ENCODE measurements around the gene ZCCHC8.
"Not testable (repeated sequence)": the region's sequence is repeated elsewhere in the genome, so short reads cannot be mapped to it uniquely, and the experiment has no call there.

ZCCHC8 gene

DNA sequence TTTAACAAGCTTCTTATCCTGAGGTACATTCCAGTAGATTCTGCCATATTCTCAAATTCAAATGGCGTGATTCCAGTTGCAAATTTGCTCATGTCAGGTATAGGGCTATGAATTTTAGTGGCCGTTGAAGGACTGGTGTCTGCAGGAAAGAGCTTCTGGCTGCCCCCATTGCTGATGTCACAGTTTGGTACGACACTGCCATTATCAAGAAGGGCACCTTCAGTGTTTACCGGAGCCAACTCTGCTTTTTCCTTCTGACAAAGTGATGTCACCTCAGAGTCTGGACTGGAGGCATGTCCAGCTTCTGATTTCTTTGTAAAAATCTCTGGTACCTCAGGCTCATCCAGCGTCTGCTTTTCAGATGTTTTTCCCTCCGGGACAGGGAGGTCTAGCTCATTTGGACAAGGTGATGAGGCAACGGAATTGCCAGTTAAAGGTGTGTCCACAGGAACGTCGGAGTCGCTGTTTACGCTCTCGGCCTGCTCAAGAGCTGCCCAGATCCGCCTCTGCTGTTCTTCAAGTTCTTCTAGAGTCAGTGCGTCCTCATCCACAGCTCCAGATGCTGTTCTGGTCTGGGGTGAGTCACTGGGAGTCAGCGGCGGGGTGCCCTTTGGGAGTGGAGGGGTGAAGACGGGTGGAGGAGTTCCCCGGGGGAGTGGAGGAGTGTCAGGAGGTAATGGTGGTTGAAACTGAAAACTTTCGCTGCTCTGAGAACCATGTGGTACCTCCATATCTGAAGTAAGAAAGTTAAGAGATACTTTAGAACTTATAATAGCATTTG is 27.0 kb downstream of the ZCCHC8 start:
- in situ Hi-C loops (cut with MboI; ENCODE audit: low sequenced_read_pairs) = no loop called here

DNA sequence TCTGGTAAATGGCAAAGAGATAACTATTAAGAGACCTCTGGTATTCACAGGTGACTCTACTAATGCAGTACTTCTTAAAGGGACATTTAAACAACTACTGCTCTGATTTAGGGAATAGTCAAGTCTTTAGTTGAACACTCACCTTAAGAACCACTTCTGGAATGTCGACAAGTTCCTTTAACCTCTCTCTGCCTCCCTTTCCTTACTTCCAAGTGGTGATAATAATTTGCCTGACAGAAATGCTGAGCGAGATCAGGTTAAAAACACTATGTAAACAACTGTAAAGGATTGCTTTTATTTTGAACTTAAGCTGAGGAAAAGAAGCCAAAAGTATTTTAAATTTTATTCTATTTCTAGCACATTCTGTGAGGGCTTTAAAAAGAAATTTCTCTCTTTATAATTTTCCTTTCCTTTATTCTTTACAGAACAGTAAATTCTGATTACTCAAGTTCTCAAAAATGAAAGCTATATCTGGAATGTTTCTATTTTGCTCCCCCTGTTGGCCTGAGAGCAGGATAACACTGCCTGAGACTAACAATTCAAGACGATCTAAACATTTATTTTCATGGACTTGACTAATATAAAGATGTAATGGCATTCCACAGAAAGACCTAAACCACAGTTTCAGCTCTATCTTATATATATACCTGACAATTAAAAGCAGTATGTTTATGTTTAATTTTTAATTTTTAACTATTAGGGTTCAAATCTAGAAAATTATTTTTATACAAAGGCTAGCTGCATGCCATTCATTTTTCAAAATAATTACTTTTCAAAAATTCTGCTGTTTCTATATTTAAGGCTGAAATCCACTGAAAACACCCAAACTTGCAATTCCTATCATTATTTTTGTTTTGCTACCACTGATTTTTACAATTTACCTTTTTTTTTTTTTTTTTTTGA is 29.2 kb downstream of the ZCCHC8 start:
- in situ Hi-C loops (cut with MboI; ENCODE audit: low sequenced_read_pairs) = no loop called here

DNA sequence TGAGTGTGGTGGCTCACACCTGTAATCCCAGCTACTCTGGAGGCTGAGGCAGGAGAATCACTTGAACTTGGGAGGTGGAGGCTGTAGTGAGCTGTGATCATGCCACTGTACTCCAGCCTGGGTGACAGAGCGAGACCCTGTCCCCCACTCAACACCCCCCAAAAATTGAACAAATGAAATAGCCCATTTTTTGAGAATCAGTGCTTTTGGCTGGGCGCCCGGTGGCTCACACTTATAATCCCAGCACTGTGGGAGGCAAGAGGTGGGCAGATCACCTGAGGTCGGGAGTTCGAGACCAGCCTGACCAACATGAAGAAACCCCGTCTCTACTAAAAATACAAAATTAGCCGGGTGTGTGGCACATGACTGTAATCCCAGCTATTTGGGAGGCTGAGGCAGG is 30.2 kb downstream of the ZCCHC8 start:
- in situ Hi-C loops (cut with MboI; ENCODE audit: low sequenced_read_pairs) = not testable (repeated sequence)

DNA sequence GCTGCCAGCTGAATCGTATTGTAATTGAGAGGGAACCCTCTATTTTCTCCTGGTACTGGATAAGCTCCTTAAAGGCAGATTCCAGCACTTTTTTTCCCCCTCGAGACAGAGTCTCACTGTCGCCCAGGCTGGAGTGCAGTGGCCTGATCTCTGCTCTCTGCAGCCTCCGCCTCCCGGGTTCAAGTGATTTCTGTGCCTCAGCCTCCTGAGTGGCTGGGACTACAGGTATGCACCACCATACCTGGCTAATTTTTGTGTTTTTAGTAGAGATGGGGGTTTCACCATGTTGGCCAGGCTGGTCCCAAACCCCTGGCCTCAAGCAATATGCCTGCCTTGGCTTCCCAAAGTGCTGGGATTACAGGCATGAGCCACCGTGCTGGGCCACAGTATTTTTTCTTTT is 30.9 kb downstream of the ZCCHC8 start:
- in situ Hi-C loops (cut with MboI; ENCODE audit: low sequenced_read_pairs) = not testable (repeated sequence)

DNA sequence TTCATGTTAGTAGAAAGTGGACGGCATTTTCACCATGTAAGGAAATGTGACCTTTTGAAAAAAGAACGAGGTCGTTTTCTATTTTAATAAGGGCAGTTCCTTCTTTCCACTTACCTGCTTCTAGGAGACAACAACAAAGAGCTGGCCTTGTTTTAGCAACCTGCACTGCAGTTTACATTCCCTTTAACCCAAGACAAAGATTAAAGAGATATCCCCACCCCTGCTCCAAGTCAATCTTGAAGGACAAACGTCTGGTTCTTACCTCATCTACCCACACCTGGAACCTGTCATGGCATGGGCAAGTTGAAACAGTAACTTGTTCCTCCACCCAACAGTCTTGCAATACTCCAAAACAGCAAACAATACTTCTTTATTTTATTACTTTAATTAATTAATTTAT is 32.7 kb downstream of the ZCCHC8 start:
- in situ Hi-C loops (cut with MboI; ENCODE audit: low sequenced_read_pairs) = no loop called here

DNA sequence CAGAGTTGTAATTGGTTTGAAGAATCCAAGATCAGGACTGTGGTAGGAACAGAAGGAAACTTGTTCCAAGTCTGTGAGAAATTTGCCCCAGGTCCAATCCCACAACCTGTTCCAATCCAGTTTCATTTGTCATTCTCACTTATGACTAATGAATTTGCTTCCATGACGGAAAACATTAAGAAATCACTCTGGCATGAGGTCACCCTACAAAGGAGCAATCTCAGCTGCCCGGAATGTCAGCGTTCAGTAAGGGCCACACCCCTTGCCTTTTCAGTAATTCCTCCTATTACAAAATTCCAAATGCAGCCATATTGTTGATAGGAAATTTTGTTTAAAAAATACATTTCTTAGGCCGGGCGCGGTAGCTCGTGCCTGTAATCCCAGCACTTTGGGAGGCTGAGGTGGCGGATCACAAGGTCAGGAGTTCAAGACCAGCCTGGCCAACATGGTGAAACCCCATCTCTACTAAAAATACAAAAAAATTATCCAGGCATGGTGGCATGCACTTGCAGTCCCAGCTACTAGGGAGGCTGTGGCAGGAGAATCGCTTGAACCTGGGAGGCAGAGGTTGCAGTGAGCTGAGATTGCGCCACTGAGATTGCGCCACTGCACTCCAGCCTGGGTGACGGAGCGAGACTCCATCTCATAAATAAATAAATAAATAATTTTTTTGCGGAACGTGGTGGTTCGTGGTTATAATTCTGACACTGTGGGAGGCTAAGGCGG is 36.3 kb downstream of the ZCCHC8 start:
- in situ Hi-C loops (cut with MboI; ENCODE audit: low sequenced_read_pairs) = not testable (repeated sequence)

DNA sequence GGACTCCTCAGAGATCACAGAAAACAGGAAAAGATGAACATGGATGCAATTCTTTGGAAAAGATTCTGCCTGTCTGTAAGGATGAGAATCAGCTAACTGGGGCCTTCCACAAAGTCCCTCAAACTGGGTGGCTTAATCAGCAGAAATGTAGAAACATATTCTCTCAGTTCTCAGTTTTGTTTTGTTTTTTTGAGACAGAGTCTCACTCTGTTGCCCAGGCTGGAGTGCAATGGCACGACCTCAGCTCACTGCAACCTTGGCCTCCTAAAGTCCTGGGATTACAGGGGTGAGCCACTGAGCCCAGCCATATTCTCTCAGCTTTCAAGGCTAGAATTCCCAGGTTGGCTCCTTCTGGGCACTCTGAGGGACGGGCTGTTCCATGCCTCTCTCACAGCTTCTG is 40.1 kb downstream of the ZCCHC8 start:
- in situ Hi-C loops (cut with MboI; ENCODE audit: low sequenced_read_pairs) = no loop called here

DNA sequence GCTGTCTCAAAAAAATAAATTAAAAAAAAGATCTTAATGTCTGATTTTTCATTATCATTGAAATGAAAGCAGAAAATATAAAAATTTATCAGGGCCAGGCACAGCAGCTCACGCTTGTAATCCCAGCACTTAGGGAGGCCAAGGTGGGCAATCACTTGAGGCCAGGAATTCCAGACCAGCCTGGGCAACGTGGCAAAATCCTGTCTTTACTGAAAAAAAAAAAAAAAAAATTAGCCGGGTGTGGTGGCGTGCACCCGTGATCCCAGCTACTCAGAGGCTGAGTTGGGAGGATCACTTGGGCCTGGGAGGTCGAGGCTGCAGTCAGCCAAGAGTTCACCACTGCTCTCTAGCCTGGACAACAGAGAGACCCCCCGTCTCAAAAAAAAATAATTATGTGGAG is 40.7 kb downstream of the ZCCHC8 start:
- in situ Hi-C loops (cut with MboI; ENCODE audit: low sequenced_read_pairs) = no loop called here

DNA sequence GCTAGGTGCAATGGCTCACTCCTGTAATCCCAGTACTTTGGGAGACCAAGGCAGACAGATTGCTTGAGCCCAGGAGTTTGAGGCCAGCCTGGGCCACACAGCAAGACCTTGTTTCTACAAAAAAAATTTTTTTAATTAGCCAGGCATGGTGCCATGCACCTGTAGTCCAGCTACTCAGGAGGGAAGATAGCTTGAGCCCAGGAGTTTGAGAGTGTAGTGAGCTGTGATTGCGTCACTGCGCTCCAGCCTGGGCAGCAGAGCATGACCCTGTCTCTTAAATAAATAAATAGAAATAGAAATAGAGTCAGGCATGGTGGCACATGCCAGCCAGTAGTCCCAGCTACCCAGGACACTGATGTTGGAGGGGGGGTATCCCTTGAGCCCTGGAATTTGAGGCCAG is 41.5 kb downstream of the ZCCHC8 start:
- in situ Hi-C loops (cut with MboI; ENCODE audit: low sequenced_read_pairs) = no loop called here

DNA sequence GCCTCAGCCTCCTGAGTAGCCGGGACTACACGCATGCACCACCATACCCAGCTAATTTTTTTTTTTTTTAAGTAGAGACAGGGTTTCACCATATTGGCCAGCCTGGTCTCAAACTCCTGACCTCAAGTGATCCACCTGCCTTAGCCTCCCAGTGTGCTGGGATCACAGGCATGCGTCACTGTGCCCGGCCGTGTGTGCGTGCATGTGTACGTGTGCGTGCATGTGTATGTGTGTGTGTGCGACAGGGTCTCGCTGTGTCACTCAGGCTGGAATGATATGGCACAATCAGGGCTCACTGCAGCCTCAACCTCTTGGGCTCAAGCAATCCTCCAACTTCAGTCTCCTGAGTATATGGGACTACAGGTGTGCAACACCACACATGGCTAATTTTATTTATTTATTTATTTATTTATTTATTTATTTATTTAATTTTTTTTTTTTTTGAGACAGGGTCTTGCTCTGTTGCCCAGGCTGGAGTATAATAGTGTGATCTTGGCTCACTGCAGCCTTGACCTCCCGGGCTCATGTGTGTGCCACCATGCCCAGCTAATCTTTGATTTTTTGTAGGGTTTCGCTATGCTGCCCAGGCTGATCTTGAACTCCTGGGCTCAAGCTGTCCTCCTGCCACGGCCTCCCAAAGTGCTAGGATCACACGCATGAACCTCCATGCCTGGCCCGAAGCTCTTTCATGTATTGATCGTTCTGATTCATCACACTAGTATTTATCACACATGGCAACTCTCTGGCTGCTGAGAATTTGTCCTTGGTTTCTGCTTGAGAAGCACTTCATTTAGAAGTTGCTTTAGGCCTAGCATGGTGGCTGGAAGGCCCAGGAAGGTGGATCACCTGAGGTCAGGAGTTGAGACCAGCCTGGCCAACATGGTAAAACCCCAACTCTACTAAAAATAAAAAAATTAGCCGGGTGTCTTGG is 42.4 kb downstream of the ZCCHC8 start:
- in situ Hi-C loops (cut with MboI; ENCODE audit: low sequenced_read_pairs) = no loop called here

DNA sequence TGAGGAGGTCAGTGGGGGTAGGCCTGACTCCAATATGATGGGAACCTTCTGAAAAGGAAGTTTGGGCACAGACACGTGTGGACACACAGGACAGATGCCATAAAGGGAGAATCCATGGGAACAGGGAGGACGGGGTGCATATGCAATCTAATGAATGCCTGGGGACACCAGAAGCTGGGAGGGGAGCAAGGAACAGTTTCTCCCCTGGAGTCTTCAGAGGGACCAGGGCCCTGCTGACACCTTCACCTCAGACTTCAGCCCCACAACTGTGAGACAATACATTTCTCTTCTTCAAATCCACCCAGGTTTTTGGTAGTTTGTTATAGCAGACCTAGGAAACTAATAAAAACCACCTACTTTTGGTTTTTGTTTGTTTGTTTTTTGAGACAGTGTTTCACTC is 43.1 kb downstream of the ZCCHC8 start:
- in situ Hi-C loops (cut with MboI; ENCODE audit: low sequenced_read_pairs) = no loop called here

DNA sequence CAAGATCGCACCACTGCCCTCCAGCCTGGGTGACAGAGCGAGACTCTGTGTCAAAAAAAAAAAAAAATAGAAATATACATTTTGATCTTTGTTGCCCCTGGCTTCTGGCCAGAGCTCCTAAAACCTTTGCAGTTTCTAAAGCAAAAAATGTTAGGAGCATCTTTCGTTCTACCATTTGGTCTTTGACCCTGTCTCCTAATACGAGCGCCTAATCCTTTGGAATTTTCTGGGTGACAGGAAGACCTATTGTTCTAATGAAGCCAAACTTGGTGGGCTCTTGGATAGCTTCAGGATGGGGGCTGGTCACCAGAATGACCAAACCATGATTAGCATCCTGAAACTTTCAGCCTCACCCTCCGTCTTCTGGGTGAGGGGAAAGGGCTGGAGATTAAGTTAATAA is 46.0 kb downstream of the ZCCHC8 start:
- in situ Hi-C loops (cut with MboI; ENCODE audit: low sequenced_read_pairs) = no loop called here

DNA sequence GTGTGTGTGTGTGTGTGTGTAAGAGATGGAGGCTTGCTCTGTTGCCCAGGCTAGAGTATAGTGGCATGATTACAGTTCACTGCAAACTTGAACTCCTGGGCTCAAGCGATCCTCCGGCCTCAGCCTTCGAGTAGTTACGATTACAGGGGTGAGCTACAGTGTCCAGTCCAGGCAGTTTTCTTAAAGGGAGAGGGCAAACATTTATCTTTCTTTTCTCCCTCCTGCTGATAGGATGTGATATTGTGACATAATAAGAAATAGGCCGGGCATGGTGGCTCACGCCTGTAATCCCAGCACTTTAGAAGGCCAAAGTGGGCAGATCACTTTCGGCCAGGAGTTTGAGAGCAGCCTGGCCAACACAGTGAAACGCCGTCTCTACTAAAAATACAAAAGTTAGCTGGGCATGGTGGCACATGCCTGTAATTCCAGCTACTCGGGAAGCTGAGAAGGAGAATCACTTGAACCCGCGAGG is 46.4 kb downstream of the ZCCHC8 start:
- in situ Hi-C loops (cut with MboI; ENCODE audit: low sequenced_read_pairs) = no loop called here

DNA sequence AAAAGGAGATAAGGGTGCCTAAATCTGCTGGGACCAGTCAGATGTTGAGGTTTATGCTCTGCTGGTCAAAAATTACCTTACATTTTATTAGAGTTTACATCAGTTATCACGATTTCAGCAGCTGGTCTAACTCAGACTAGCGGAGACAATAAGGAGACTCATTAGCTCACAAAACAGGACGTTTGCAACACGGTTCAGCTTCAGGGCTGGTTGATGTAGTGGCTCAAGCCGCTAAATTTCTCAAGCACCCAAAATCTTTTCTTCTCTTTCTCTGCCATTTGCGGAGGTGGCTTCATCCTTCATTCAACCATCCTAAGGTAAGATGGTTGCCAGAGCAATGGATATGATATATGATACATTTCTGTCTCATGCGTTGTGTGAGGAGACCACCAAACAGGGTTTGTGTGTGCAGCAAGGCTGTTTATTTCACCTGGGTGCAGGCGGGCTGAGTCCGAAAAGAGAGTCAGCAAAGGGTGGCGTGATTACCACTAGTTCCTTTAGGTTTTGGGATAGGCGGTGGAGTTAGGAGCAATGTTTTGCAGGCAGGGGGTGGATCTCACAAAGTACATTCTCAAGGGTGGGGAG is 47.9 kb downstream of the ZCCHC8 start:
- in situ Hi-C loops (cut with MboI; ENCODE audit: low sequenced_read_pairs) = no loop called here

DNA sequence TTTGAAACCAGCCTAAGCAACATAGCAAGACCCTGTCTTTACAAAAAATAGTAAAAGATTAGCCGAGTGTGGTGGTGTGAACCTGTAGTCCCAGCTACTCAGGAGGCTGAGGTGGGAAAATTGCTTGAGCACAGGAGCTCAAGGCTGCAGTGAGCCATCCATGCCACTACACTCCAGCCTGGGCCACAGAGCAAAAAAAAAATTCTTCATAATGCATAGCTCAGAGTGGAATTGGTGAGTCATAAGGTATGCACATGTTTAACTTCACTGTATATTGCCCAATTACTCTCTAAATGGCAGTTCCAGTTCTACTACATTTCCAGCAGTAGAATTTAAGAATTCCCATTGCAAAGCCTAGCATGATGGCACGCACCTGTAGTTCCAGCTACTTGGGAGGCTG is 51.4 kb downstream of the ZCCHC8 start:
- in situ Hi-C loops (cut with MboI; ENCODE audit: low sequenced_read_pairs) = no loop called here

DNA sequence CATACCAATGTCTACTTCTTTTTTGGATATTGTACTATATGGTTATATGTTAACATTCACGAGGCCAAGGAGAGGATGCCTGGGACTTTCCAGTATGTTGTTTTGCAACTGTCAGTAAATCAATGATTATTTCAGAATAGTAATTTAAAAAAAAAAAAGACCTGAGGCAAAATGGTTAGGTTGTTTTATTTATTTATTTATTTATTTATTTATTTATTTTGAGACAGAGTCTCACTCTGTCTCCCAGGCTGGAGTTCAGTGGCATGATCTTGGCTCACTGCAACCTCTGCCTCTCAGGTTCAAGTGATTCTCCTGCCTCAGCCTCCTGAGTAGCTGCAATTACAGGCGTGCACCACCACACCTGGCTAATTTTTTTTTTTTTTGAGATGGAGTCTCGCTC is 52.9 kb downstream of the ZCCHC8 start:
- in situ Hi-C loops (cut with MboI; ENCODE audit: low sequenced_read_pairs) = not testable (repeated sequence)

DNA sequence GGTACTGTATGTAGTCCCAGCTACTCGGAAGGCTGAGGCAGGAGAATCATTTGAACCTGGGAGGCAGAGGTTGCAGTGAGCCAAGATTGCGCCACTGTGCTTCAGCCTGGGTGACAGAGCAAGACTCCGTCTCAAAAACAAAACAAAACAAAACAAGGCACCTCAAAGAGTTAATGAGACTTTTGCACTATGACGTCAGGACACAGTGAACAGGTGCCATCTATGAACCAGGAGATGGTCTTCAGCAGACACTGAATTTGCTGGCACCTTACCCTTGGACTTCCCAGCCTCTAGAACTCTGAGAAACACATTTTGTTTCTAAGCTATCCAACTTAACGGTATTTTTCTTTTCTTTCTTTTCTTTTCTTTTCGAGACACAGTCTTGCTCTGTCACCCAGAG is 54.3 kb downstream of the ZCCHC8 start:
- in situ Hi-C loops (cut with MboI; ENCODE audit: low sequenced_read_pairs) = not testable (repeated sequence)

DNA sequence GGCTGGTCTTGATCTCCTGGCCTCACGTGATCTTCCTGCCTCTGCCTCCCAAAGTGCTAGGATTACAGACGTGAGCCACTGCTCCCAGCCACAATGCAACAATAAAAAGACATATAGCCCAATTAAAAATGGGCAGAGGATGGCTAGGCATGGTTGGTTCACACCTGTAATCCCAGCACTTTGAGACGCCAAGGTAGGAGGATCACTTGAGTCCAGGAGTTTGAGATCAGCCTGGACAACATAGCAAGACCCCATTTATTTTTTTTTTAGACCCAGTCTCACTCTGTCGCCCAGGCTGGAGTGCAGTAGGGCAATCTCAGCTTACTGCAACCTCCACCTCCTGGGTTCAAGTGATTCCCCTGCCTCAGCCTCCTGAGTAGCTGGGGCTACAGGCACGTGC is 56.7 kb downstream of the ZCCHC8 start:
- in situ Hi-C loops (cut with MboI; ENCODE audit: low sequenced_read_pairs) = not testable (repeated sequence)

DNA sequence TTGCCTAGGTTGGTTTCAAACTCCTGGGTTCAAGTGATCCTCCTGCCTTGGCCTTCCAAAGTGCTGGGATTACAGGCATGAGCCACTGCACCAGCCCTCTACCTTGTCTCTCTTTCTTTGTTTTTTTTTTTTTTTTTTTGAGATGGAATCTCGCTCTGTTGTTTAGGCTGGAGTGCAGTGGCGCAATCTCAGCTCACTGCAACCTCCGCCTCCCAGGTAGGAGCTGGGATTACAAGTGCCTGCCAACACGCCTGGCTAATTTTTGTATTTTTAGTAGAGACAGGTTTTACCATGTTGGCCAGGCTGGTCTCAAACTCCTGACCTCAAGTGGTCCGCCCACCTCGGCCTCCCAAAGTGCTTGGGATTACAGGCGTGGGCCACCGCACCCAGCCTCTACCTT is 61.9 kb downstream of the ZCCHC8 start:
- in situ Hi-C loops (cut with MboI; ENCODE audit: low sequenced_read_pairs) = not testable (repeated sequence)

DNA sequence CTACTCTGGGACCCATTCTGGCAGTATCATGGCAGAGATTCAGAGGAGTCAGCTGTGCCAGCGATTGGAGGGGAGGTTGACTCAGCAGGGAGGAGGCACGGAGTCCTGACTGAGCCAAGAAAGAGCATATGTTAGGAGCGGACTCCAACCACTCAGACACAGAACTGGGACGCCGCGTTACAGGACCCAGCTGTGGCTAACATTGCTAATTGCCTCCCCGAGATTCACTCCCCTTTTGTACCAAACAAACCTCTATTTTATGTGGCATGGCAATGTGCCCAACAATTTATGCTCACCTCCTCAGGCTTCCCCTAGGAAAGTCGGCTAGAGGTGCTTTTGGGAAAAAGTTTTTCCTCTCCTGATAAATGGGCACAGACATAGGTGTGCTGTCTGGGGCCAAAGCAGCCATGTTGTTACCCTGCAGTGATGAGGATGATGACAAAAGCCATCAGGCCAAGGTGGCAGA is 63.0 kb downstream of the ZCCHC8 start:
- in situ Hi-C loops (cut with MboI; ENCODE audit: low sequenced_read_pairs) = no loop called here

Data from HL-60/S4 treated with phorbol 12-myristate 13-acetate at 8.2 ng/mL for 4 days and 3 days (cell line).